Rectal smooth muscle tissue (tissue), 1 donor: ENCODE measurements around the gene TMEM185B.
"Not testable (repeated sequence)": the region's sequence is repeated elsewhere in the genome, so short reads cannot be mapped to it uniquely, and the experiment has no call there.

Experiments
- H3K27ac ChIP-seq: one replicate; pipeline ENCODE4 v1.7.0; 2013; ENCODE audit warnings: low read depth, low read length, inconsistent platforms
- H3K27me3 ChIP-seq: one replicate; pipeline ENCODE4 v1.7.0; 2013; ENCODE audit warnings: low read length; ENCODE audit not compliant: control insufficient read depth, insufficient read depth
- H3K36me3 ChIP-seq: one replicate; pipeline ENCODE4 v1.7.0; 2013; ENCODE audit warnings: low read length; ENCODE audit not compliant: control insufficient read depth, insufficient read depth
- H3K4me1 ChIP-seq: one replicate; pipeline ENCODE4 v1.7.0; 2013; ENCODE audit warnings: low read length; ENCODE audit not compliant: control insufficient read depth, insufficient read depth
- H3K4me3 ChIP-seq: one replicate; pipeline ENCODE4 v1.7.0; 2013; ENCODE audit warnings: low read length
- H3K9ac ChIP-seq: one replicate; pipeline ENCODE4 v1.7.0; 2013; ENCODE audit warnings: low read length

TMEM185B gene

GRCh38 chr2:120235681-120236080 lies 12.5 kb upstream of the TMEM185B start:
- H3K36me3 ChIP-seq, result no peaks in the 10 kb centered on the region
- H3K4me1 ChIP-seq, result peaks cover 3% of the 10 kb centered on the region
- H3K9ac ChIP-seq, result no peak overlapping the region

GRCh38 chr2:120235158-120235557 lies 12.0 kb upstream of the TMEM185B start:
- not testable (repeated sequence) for H3K27ac ChIP-seq, H3K4me1 ChIP-seq, H3K9ac ChIP-seq

More at GRCh38 chr2:120235681-120236080, 12.5 kb upstream of the TMEM185B start:
- H3K27ac ChIP-seq, result no peak overlapping the region
- H3K27me3 ChIP-seq, result no peaks in the 10 kb centered on the region
- H3K4me3 ChIP-seq, result no peak overlapping the region

GRCh38 chr2:120233292-120233691 lies 10.1 kb upstream of the TMEM185B start:
- no peak overlapping the region for H3K27ac ChIP-seq
- peaks cover 4% of the 10 kb centered on the region for H3K4me1 ChIP-seq
- H3K27me3 ChIP-seq, result no peaks in the 10 kb centered on the region
- no peak overlapping the region for H3K9ac ChIP-seq
- no peaks in the 10 kb centered on the region for H3K36me3 ChIP-seq
- no peak overlapping the region for H3K4me3 ChIP-seq

More at GRCh38 chr2:120235158-120235557, 12.0 kb upstream of the TMEM185B start:
- not testable (repeated sequence) for H3K36me3 ChIP-seq, H3K4me3 ChIP-seq, H3K27me3 ChIP-seq

- H3K9ac ChIP-seq, result peak overlapping the region; percentile 64
- no peaks in the 10 kb centered on the region for H3K27me3 ChIP-seq
- H3K36me3 ChIP-seq, result no peaks in the 10 kb centered on the region
- H3K4me1 ChIP-seq, result peaks cover 6% of the 10 kb centered on the region
- peak overlapping the region; percentile 66 for H3K4me3 ChIP-seq
- H3K27ac ChIP-seq, result peak overlapping the region; percentile 74
Observed at GRCh38 chr2:120231974-120232635, 8.9 kb upstream of the TMEM185B start.

GRCh38 chr2:120231564-120231973 lies 8.4 kb upstream of the TMEM185B start:
- Histone ChIP-seq H3K4me1 (peaks cover 6% of the 10 kb centered on the region), H3K36me3 (no peaks in the 10 kb centered on the region), H3K27ac (no peak overlapping the region), H3K4me3 (peak overlapping the region; percentile 66), H3K9ac (no peak overlapping the region), H3K27me3 (no peaks in the 10 kb centered on the region)

- Histone ChIP-seq H3K9ac (no peak overlapping the region), H3K4me1 (peaks cover 6% of the 10 kb centered on the region), H3K36me3 (no peaks in the 10 kb centered on the region), H3K4me3 (peak overlapping the region; percentile 25), H3K27me3 (no peaks in the 10 kb centered on the region), H3K27ac (no peak overlapping the region)
Observed at GRCh38 chr2:120230515-120231471, 7.6 kb upstream of the TMEM185B start.

- Histone ChIP-seq H3K9ac (no peak overlapping the region), H3K27me3 (no peaks in the 10 kb centered on the region), H3K4me3 (no peak overlapping the region), H3K27ac (peak overlapping the region; percentile 15), H3K4me1 (peaks cover 6% of the 10 kb centered on the region), H3K36me3 (no peaks in the 10 kb centered on the region)
Observed at GRCh38 chr2:120229341-120229740, 6.1 kb upstream of the TMEM185B start.

- peak overlapping the region; percentile 15 for H3K27ac ChIP-seq
- no peaks in the 10 kb centered on the region for H3K27me3 ChIP-seq
- no peak overlapping the region for H3K9ac ChIP-seq
- H3K4me1 ChIP-seq, result peaks cover 11% of the 10 kb centered on the region
- no peak overlapping the region for H3K4me3 ChIP-seq
- H3K36me3 ChIP-seq, result no peaks in the 10 kb centered on the region
Observed at GRCh38 chr2:120228503-120228902, 5.3 kb upstream of the TMEM185B start.

- H3K9ac ChIP-seq, result no peak overlapping the region
- H3K4me1 ChIP-seq, result peaks cover 15% of the 10 kb centered on the region
- H3K27me3 ChIP-seq, result no peaks in the 10 kb centered on the region
- no peaks in the 10 kb centered on the region for H3K36me3 ChIP-seq
- no peak overlapping the region for H3K4me3 ChIP-seq
- H3K27ac ChIP-seq, result no peak overlapping the region
Observed at GRCh38 chr2:120227111-120227991, 4.2 kb upstream of the TMEM185B start.

- no peaks in the 10 kb centered on the region for H3K27me3 ChIP-seq
- H3K4me1 ChIP-seq, result peaks cover 16% of the 10 kb centered on the region
- no peak overlapping the region for H3K4me3 ChIP-seq
- H3K36me3 ChIP-seq, result no peaks in the 10 kb centered on the region
- H3K9ac ChIP-seq, result no peak overlapping the region
- H3K27ac ChIP-seq, result no peak overlapping the region
Observed at GRCh38 chr2:120226316-120226715, 3.1 kb upstream of the TMEM185B start.

GRCh38 chr2:120225549-120226065 lies 2.4 kb upstream of the TMEM185B start:
- no peaks in the 10 kb centered on the region for H3K27me3 ChIP-seq
- no peaks in the 10 kb centered on the region for H3K36me3 ChIP-seq
- no peak overlapping the region for H3K9ac ChIP-seq
- H3K27ac ChIP-seq, result no peak overlapping the region
- peaks cover 16% of the 10 kb centered on the region for H3K4me1 ChIP-seq
- H3K4me3 ChIP-seq, result no peak overlapping the region
